EH (cell line): ENCODE data around the gene MMP14.

ENCODE experiments used
- DNase-seq: peaks from one replicate; pipeline ENCODE4 v3.0.0-alpha.2; 2015; ENCODE audit warnings: low read depth

Gene MMP14

GRCh38 chr14:22861651-22862050 is 25.3 kb downstream of the MMP14 start:
- no peak for DNase-seq

- no peak for DNase-seq
Measured at GRCh38 chr14:22864979-22865378, 28.6 kb downstream of the MMP14 start.

DNA sequence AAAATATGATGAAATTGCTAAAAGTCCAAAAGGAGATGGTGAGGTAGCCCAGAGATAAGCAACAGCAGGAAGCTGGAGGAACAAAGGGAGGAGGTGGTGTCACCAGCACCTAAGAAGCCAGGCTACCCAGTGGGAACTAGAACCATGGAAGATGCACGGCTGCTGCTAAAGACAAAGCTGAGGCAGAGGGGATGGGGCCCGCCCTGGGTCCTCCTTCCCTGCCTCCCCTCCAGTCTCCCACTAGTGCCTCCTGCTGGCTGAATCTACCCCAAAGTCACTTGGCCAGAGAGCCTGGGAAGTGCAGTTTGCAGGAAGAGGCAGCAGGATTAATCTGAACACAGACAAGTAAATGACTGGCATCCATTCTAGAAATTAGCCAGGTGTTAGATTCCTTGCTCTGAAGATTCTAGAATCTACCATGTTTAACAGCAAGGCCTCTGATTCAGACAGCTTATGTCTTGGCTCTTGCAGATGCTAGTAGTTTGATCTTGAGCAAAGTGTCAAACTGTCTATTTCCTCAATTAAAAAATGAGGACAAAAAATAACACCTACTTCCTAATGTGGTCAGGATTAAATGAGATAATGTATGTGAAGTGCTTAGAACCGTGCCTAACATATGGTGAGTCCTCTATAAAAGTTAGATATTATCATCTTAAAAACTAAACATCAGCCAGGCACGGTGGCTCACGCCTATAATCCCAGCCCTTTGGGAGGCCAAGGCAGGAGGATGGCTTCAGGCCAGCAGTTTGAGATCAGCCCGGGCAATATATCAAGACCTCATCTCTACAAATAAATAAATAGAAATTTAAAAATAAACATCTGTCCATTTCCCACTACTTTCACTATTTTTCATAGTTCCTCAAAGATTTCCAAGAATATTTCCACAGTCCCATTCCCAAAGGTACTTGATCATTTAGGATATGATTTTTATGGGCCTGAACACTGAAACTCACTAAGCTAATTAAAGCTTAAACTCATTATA is 29.3 kb downstream of the MMP14 start:
- DNase-seq: no peak

DNA sequence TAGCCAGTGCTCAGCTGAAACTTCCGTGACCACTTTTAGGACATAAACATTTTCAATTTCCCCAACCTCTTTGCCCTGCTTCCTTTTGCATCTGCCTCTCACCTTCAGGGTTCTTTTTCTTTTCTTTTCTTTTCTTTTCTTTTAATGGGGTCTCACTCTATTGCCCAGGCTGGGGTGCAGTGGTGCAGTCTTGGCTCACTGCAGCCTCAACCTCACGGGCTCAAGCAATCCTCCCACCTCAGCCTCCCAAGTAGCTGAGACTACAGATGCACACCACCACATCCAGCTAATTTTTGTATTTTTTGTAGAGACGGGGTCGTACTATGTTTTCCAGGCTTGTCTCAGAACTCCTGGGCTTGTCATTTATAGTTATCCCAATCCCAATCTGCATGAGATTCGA is 30.5 kb downstream of the MMP14 start:
- DNase-seq: no peak

DNA sequence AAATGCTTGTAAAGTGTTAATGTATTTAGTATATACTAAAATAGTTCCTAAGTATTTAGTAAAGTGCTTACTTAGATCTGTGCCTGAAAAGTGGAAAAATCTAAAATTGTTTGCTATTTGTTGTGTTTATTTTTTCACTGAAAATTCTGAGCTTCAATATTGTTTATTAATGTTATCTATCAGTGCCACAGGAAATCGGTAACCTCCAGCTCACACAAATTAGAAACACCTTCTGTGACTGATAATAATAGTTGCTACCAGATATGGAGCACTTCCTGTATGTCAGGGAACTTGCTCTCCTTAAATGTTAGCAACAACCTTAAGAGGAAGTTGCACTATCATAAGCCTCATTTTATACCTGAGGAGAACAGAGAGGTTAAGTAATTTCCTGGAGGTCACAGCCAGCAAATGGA is 34.4 kb downstream of the MMP14 start:
- DNase-seq: no peak

- DNase-seq: peak; percentile 89
Measured at GRCh38 chr14:22871224-22872032, 35.0 kb downstream of the MMP14 start, which contains the start of gene LRP10. TSS of gene LRP10 (plus strand) at chr14:22871740. CDS start at chr14:22872304, 564 bp downstream.

GRCh38 chr14:22872033-22872832 is 35.8 kb downstream of the MMP14 start:
- peak; percentile 84 for DNase-seq

- DNase-seq: no peak
Measured at GRCh38 chr14:22872833-22873520, 36.6 kb downstream of the MMP14 start.

GRCh38 chr14:22875003-22875747 is 38.8 kb downstream of the MMP14 start:
- DNase-seq: no peak

DNA sequence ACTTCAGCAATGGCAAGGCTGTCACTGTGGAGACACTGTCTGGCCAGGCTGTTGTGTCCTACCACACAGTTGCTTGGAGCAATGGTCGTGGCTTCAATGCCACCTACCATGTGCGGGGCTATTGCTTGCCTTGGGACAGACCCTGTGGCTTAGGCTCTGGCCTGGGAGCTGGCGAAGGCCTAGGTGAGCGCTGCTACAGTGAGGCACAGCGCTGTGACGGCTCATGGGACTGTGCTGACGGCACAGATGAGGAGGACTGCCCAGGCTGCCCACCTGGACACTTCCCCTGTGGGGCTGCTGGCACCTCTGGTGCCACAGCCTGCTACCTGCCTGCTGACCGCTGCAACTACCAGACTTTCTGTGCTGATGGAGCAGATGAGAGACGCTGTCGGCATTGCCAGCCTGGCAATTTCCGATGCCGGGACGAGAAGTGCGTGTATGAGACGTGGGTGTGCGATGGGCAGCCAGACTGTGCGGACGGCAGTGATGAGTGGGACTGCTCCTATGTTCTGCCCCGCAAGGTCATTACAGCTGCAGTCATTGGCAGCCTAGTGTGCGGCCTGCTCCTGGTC is 39.4 kb downstream of the MMP14 start:
- DNase-seq: no peak

DNA sequence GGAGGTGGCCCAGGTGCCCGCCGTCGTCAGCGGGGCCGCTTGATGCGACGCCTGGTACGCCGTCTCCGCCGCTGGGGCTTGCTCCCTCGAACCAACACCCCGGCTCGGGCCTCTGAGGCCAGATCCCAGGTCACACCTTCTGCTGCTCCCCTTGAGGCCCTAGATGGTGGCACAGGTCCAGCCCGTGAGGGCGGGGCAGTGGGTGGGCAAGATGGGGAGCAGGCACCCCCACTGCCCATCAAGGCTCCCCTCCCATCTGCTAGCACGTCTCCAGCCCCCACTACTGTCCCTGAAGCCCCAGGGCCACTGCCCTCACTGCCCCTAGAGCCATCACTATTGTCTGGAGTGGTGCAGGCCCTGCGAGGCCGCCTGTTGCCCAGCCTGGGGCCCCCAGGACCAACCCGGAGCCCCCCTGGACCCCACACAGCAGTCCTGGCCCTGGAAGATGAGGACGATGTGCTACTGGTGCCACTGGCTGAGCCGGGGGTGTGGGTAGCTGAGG is 40.7 kb downstream of the MMP14 start:
- no peak for DNase-seq

DNA sequence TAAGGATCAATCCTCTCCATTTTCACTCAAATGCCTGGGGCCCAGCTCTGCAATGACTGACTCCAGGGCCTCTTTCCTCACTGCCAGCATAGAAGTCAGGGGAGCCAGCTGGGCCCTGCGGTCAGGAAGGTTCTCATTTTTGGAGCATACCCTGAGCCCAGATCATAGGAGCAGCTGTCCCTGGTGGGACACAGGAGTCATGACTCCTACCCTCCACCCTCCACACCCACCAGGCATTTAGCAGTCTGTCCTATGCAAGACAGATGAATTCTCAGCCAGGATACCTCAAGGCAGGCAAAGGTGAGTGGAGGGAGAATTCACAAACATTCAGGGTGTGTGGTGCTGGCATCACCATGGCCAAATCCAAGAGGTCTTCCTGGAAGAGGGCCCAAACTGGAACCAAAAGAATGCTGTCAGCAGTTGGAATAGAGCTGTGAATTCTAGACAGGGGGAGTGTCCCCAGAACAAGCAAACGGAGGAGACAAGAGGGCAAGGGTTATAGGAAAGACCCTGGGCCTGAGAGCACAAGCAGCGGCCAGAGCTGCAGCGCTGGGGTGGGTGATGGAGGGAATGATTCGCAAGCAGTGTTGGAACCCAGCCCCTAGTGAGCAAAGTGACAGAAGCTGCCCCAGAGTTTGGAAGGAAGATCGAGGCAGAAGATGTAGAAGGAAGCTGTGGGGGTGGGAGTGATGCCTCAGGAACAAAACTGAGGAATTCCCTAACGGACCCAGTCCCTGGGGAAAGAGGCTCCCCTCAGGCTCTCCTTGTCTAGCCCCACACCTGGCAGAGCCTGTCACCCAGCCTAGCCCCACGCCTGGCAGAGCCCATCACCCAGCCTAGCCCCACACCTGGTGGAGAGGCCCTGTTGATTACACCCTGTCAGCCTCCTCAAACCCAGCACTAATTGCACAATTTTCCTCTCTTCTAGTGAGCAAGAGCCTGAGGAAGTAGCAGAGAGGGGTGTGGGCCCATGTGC is 42.2 kb downstream of the MMP14 start:
- no peak for DNase-seq

DNA sequence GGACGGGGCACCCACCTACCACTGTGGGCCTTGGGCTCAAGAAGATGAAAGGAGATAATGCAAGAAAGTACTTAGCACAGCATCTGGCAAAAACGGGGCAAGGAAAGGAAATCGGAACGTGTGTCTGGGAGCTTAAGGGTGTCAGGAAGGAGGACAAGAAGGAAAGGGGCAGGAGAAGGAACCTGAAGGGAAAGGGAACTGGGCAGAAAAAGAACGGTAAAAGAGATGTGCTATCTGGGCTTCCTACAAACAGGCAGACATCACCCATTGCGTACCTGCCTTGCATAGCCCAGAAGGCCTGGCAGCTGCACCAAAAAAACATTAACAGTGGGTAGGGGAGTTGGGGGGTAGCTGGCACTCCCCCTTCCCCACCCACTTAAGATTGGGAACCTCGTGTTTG is 45.7 kb downstream of the MMP14 start:
- DNase-seq: no peak

DNA sequence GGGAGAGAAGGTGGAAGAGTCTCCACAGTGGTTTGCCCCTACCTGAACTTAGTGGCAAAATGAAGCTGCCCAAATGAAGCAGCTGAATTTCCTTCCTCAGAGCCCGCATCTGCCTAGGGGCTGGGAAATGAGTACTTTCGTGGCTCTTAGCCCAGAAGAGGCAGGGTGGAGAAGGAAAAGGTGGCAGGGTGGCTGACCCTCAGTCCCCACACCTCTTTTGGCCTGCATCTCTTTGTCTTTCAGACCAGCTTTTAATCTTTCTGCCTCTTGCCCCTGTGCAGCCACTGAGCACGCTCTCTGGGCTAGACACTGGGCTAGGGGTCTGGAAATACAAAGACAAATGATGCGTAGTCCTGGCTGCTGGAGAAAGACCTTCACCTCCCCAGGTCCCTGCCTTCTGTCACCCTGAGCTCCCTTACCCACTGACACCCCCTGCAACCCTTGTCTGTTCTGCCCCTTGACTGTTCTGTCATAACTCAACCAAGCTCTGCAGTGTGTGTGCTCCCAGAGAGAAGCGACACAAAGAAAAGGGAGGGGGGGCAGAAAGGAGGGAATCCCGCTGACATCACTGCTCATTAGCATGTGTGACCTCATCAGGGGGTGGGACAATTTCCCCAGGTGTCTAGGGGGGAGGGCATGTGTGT is 46.3 kb downstream of the MMP14 start:
- DNase-seq: peak; percentile 43

- DNase-seq: no peak
Measured at GRCh38 chr14:22883173-22883976, 47.0 kb downstream of the MMP14 start, which contains the start of gene REM2. TSS of gene REM2 (plus strand) at chr14:22883222. CDS start at chr14:22883288, 66 bp downstream.

- no peak for DNase-seq
Measured at GRCh38 chr14:22884076-22884737, 47.8 kb downstream of the MMP14 start.
